ENCODE data around the gene PCYT1A.
"Not testable (repeated sequence)": the region's sequence is repeated elsewhere in the genome, so short reads cannot be mapped to it uniquely, and the experiment has no call there.

The PCYT1A gene

DNA sequence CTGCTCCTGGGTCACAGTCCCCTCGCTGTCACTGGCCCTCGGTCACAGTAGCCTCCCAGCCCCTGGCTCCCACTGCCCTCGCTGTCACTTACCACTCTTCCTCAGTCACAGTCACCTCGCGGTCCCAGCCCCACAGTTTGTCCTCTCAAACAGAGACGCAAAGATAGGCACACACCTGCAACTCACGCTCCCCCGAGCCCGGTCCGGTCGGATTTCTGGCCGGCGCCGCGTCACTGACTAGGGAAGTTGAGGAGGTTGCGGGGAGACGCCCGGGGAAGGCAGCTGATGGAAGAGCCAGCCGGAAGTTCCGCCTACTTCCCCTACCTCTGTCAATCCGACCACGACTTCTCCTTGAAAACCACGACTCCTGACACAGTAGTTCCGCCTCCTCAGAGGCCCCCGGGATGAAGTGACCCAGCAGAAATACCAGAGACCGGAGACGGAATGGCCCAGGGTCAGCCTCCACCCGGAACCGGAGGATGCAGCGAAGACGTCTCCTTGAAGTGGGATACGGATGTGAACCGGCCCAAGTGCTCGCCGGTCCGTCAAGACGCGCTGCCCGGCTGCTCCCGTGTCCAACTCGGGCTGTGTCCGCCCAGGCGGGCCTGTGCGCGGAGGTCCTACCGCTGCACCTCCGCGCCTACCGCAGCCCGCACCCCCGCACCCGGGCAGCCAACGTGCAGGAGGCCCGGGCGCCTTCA lies at the start of gene PCYT1A:
PCYT1A (minus strand) TSS at position 287 of the 701 bp plus-strand sequence. CDS start 17,195 bp downstream, outside the sequence.
- peak; percentile 90 for DNase-seq

DNA sequence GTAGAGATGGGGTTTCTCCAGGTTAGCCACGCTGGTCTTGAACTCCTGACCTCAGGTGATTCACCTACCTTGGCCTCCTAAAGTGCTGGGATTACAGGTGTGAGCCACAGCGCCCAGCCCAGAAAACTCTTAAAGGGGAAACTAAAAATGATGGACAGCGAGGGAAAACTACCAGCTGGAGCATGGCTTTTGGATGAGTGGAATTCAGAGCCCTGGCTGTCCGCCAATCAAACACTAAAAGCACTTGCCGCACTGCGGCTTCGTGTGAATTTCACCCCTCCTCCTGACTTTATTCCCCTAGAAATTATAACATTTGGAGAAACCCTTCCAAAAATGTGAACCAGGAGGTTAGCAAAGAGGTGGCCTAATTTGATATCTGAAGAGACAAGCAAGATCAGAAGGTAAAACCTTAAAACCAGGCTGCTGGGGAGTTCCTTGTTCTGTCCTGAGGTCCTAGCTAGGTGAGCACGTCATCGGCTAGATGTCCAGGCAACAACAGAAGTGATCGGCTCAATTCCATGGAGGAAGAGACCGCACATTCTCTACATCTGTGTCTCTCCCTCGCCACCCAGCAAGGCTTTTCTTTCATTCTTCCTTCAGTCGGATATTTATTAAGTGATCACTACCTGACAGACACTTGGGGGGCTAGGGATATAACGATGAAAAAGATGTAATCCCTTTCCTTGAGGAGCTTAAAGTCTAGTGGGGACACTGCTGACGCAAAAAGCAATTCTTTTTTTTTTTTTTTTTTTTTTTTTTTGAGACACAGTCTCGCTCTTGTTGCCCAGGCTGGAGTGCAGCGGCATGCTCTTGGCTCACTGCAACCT lies 49.0 kb upstream of the PCYT1A start:
- DNase-seq, result peak; percentile 6

DNA sequence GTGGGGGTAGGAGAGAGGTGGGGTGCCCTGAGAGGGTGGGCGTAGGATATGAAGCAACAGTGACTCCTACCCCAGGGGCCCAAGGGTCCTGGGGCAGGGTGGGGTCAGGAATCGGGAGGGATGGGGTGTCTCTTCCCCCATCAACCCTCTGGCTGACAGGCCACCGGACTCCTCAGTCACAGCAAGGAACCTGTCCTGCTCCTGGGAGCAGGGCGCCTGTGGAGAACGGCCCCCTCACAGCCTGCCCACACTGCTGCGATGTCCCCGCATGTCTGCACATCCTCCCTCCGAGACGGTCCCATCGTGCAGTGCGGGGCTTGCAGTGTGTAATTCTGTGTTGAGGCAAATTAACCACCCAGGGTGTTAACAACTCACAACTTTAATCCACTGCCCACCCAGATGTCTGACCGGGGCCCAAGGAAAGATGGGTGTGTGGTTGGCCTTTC lies 48.0 kb upstream of the PCYT1A start:
- no peak for DNase-seq

DNA sequence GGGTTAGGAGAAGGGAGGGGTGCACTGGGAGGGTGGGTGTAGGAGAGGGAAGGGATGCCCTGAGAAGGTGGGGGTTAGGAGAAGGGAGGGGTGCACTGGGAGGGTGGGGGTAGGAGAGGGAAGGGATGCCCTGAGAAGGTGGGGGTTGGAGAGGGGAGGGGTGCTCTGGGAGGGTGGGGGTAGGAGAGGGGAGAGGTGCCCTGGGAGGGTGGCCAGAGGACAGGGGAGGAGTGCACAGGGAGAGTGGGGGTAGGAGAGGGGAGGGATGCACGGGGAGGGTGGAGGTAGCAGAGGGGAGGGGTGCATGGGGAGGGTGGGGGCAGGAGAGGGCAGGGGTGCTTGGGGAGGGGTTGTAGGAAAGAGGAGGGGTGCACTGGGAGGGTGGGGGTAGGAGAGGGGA lies 47.5 kb upstream of the PCYT1A start:
- no peak for DNase-seq

DNA sequence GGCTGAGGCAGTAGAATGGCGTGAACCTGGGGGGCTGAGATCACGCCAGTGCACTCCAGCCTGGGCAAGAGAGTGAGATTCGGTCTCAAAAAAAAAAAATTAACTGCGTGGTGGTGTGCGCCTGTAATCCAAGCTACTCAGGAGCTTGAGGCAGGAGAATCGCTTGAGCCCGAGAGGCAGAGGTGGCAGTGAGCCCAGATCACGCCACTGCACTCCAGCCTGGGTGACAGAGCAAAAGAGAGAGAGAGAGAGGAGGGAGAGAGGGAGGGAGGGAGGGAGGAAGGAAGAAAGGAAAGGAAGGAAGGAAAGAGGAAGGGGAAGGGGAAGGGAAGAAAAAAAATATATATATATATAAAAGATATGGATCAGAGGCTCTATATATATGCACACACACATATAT lies 44.6 kb upstream of the PCYT1A start:
- DNase-seq, result no peak

DNA sequence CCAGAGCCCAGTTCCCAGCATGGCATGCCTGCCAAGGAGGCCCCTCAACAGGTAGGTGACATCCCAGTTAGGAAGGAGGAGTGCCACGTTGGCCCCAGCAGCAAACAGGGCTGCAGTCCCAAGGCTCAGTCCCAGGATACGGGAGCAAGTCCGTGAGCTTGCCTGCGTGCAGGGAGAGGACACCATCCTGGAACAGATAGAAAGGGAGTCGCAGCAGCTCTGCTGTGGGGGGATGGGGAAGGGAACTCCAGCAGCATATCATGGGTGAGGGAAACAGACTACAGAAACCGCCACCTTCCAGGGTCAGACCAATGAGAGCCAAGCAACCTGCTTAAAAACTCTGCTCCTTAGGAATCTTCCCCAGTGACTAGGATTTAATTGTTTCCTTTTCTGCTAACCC lies 39.9 kb upstream of the PCYT1A start:
- DNase-seq, result no peak

DNA sequence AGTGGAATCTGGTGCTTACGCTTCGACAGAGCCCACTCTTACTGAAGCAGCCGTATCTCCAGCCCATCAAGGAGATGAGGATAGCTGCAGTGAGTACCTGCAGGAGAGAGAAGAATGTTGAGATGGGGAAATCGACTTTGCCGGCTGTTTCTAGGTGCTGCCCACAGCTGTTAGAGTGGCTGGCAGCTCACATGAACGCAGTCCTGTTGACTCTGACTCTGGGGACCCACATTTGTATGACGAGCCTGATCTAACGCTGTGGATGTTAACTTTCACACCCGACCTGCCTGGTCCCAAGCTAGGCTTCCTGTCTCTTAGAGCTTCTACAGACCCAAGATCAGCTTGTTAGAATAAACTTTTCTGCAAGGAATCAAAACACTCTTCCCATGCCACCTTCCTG lies 39.4 kb upstream of the PCYT1A start:
- DNase-seq, result no peak

DNA sequence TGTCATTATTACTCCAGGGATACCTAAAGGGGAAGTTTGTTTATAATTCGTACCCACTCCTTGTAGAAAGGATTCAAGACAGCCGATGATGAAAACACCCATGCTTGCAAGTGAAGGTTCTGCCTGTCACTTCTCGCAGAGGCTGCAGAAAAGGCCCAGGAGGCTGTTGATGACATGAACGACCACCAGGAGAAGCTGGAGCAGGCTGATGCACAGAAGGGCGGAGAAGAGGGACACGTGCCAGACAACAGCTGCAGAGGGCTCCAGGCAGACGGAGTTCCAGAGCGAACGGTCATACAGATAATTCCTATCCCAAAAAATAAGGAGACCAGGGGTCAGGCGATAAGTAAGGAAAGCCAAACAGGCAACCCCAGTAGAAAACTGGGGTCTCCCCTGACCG lies 36.2 kb upstream of the PCYT1A start:
- peak; percentile 93 for DNase-seq

DNA sequence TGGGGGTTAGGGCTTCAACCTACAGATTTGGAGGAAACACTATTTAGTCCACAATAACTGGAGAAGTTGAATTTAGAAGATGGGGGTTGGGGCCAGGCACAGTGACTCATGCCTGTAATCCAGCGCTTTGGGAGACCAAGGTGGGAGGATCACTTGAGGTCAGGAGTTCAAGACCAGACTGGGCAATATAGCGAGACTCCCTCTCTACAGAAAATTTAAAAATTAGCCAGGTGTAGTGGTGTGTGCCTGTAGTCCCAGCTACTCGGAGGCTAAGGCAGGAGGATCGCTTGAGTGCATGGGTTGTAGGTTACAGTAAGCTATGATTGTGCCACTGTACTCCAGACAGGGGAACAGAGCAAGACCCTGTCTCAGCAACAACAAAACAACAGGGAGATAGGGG lies 35.5 kb upstream of the PCYT1A start:
- no peak for DNase-seq

DNA sequence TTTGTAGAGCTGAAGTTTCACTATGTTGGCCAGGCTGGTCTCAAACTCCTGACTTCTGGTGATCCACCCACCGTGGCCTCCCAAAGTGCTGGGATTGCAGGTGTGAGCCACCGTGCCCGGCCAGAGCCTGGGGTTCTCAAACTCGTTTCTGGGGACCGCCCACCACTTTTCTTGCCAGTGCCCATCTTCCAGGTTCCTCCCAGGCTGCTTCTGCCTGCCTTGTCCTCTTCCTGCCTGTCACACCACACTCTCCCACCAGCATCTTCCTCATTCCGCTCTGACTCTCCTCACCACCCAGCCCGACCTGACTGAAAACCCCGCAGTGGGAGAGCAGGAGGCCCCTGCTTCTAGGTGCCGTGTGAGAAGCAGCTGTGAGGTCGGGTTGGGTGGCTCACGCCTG lies 33.6 kb upstream of the PCYT1A start:
- no peak for DNase-seq

DNA sequence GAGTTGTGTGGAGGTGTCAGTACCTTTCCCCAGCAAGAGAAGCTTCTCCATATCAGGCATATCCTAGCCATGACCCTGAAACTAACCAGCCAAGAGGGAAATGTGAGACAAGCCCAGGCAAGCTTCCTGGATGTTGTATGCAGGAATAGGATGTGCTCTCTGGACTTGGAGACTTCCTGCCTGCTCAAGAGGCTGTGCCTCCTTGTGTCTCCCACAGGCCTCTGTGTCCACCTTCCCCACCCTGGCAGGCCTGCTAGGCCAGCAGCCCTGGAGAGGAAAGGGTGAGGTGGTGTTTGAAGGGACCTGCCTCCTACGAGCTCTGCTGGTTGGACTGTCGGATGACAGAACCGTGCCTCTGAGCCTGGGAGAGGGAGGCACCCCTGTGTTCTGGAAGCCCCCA lies 32.6 kb upstream of the PCYT1A start:
- no peak for DNase-seq

DNA sequence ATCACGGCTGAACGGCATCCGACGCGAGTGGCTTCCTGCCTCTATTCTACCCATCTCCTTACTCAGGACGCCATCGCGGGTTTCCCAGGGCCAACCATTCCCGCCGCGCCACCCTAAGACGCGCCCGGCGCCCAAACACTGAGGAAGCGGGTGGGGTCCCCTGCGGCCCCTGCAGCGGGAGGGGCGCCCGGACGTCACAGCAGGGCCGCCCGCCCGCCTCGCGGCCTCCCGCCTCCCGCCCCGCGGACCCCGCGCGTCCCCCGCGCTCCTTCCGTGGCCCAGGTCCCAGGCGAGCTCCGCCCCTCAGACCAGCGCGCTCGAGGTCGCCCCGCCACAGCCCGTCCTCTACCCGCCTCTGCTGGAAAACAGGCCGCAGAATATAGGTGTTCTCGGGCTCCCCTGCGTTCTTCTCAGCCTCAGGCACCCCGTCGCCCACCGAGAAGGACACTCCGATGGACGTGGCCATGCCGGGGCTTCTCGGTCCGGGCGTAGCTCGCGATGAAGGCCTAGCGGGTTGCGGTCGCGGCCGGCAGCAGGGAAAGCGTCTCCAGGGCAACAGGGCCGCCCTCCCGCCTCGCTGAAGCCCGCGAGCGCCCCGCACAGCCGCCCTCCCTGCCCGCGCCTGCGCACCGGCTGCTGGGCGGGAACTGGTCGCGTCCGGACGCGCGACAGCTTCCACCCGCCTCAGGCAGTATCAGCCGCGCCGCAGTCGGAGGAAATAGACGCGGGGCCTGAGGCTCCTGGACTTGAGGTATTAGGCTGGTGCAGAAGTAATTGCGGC lies 30.4 kb upstream of the PCYT1A start, which contains the start of gene DYNLT2B:
DYNLT2B (minus strand) TSS at position 554 of the 781 bp plus-strand sequence; CDS start at position 466, 88 bp downstream.
- peak; percentile 85 for DNase-seq

DNA sequence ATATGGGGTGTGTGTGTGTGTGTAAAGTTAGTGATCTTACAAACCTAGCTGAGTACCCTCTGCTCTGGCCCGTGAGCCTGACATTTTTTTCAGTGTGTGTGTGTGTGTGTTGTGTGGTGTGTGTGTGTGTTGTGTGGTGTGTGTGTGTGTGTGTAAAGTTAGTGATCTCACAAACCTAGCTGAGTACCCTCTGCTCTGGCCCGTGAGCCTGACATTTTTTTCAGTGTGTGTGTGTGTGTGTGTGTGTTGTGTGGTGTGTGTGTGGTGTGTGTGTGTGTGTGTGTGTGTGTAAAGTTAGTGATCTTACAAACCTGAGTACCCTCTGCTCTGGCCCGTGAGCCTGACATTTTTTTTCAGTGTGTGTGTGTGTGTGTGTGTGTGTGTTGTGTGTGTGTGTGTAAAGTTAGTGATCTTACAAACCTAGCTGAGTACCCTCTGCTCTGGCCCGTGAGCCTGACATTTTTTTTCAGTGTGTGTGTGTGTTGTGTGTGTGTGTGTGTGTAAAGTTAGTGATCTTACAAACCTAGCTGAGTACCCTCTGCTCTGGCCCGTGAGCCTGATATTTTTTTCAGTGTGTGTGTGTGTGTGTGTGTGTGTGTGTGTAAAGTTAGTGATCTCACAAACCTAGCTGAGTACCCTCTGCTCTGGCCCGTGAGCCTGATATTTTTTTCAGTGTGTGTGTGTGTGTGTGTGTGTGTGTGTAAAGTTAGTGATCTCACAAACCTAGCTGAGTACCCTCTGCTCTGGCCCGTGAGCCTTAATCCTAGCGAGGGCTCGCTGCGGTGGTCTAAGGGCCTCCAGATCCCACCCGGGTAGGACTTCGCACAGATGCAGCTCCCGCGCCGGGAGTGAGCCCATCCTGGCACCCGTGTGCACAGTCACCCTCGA lies 29.5 kb upstream of the PCYT1A start:
- not testable (repeated sequence) for DNase-seq

DNA sequence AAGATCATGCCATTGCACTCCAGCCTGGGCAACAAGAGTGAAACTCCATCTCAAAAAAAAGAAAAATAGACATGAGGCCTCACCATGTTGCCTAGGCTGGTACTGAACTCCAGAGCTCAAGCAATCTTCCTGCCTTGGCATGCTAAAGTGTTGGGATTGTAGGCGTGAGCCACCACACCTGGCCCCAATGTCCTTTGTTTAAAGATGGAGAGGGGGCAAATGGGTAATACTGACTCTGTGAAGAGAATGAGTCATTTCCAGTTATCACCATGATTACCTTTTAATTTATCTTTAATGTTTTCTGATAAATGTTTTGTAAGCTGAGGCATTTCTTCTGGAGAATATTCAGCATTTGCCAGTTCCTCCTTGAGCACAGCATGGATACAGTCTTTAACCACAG lies 28.3 kb upstream of the PCYT1A start:
- no peak for DNase-seq

DNA sequence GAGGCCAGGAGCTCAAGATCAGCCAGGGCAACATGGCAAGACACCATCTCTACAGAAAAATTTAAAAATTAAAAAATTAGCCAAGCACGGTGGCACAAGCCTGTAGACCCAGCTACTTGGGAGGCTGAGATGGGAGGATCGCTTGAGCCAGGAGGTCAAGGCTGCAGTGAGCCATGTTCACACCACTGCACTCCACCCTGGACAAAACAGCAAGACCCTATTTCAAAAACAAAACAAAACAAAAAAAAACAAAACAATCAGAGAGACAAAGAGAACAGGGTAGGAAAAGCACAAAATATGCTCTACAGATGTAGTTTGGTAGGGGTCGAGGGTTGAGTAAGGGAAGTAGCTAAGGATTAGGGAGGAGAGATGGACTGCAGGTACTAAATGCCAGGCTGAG lies 27.1 kb upstream of the PCYT1A start:
- no peak for DNase-seq

DNA sequence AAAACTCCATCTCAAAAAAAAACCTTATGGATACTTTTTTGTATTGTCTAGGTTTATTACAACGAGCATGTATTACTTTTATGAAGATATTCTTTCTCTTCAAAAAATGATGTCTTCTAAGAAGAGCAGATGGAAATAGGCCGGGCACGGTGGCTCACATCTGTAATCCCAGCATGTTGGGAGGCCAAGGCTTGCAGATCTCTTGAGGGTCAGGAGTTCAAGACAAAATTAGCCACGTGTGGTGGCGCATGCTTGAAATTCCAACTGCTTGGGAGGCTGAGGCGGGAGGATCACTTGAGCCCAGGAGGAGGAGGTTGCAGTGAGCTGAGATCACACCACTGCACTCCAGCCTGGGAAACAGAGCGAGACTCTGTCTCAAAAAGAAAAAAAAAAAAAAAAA lies 26.6 kb upstream of the PCYT1A start:
- DNase-seq, result not testable (repeated sequence)

DNA sequence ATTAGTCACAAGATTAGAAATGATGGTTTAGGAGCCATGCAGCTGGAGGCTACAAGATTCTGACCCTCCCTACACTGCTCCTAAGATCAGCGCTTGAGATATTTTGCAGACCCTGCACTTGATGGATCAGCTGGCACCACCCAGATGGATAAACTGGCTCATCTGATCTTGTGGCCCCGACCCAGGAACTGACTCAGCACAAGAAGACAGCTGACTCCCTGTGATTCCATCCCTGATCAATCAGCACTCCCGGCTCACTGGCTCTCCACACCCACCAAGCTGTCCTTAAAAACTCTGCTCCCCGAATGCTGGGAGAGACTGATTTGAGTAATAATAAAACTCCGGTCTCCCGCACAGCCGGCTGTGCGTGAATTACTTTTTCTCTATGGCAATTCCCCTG lies 15.4 kb upstream of the PCYT1A start:
- not testable (repeated sequence) for DNase-seq

DNA sequence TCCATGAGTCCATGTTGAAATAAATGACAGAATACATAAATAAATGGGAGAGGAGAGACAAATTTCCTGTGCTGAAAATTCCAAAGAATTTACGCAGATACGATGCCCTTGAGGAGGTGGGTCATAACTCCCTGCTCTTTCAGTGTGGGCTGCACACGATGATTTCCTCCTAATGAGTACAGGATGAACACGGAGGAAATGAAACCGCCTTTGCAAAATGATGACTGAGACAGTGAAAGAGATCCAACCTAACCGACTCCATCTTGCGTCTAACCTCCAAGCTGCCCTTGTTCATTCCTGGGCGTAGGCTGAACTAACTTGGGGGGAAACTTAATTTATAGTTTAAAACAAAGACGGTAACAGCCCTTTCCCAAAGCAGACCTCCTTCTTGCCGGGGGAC lies 15.0 kb upstream of the PCYT1A start:
- not testable (repeated sequence) for DNase-seq

DNA sequence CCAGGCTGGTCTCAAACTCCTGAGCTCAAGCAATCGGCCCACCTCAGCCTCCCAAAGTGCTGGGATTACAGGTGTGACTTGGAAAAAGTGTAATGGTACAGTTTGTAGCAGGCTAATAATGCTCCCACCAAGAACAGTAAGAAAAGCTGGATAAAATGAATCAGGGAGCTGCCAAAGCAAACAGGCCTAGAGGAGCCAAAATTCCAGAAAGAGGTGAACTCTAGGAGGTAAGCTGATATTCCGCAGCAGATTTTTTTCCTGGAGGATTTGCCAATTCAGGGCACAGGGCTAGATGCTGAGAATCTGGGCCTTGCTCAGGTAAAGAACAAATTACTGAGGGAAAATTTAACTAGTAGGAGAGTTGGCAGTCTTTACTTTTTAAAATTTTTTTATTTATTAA lies 11.0 kb upstream of the PCYT1A start:
- no peak for DNase-seq

DNA sequence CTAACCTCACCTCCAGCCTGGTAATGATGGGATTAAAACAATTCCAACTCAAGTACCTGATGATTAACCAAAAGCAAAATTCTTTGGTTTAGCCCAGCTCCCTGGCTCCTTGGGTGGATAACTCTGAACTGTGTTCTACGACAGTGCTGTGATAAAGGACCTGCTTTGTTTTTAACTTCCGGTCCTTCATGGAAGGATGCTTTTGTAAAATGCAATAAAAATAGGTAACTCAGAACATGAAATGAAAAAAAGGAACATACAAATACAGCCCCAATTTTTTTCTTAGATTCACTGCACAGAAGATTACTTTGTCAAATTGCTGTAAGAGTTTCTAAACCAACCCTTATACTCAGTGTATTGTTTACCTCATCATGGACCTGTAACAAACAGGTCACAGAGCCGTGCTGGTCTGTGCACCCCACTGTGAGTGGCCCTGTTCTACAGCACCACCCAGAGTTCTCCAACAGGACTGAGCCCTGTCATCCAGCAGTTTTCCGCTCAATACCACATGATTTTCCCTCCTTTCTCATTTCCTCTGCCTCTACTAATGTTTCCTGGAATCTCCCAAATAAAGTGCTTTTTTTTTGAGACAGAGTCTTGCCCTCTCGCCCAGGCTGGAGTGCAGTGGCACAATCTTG lies 4.9 kb upstream of the PCYT1A start:
- DNase-seq, result no peak

DNA sequence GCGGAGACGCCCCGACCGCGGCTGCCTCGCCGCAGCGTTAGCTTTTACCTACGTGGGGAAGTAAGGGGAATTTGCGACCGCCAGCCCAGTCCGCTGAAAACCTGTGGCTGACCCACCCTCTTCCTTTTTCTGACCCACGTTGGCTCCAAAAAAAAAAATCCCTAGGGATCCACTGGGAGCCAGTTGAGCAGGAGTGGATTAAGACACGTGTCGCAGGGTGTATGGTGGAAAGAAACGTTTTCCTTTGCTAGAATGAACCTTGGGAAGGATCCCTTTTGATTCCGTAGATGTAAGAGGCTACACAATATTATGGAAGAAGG lies 575 bp upstream of the PCYT1A start:
- DNase-seq, result no peak

DNA sequence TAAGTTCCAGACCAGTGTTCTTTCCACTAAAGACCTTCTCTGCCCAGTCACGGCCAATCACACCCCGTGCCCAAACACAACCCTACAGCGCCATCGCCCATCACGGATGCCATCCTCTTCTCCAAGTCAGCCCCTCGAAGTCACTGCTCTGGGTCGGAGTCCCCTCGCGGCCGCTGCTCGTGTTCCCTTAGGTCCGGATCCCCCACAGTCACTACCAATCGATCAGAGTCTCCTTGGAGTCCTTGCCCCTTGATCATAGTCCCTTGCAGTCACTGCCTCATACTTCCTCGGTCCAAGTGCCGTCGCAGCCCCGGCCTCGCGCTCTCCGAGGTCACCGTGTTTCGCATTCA lies 461 bp downstream of the PCYT1A start:
- DNase-seq, result no peak

All from NCI-H1694 treated with DMSO at 0.1 percent for 48 hours (cell line).